Peyer's patch (tissue), 4 donors: ENCODE measurements around the gene DUOXA1.

Experiments used
- POLR2A ChIP-seq, 2 donors: fragments of 450-650 bp; IDR thresholded peaks; one replicate each; pipeline ENCODE4 v1.5.1; 2017; ENCODE audit warnings: antibody characterized with exemption in 2 of 2, mild to moderate bottlenecking in 2 of 2, moderate library complexity in 2 of 2
- TF ChIP-seq, protein P1 (sequence below), 6 experiments: fragments of 450-650 bp in 4 of 6; fragments of 200-600 bp in 2 of 6; sonication (generic) in 1 of 6; IDR thresholded peaks; one replicate each; pipeline ENCODE4 v1.5.1; 2017 to 2019; ENCODE audit warnings: antibody characterized with exemption in 6 of 6, mild to moderate bottlenecking in 3 of 6, moderate library complexity in 1 of 6

DNA sequence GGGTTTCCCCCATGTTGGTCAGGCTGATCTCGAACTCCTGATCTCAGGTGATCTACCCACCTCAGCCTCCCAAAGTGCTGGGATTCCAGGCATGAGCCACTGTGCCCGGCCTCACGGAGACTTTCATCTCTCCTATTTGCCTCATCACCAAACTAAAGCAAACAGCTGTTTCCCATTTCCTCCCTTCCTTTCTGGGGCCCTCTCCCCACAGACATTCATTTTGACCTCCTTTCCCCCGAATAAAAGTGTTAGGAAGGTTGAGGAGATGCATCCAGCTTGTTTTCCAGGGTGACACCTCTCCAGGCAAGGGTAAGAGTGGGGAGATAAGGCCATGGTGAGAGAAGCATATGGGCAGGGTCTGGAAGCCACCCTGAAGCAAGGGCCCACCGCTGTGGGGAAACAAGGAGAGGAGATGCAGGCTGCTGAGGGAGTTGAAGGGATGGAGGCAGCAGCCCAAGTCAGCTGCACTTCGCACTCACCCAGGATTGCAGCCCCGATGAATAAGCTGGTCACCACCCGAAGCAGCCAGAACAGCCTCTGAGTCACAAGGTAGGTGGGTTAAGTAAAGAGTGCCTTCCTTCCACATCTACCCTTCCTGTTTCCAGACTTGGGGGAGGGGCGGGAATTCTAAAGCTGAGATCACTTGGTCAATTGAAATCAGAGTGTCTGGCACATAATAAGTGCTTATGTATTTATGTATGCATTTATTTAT lies 7.8 kb downstream of the DUOXA1 start:
- TF ChIP-seq, protein P1, sequence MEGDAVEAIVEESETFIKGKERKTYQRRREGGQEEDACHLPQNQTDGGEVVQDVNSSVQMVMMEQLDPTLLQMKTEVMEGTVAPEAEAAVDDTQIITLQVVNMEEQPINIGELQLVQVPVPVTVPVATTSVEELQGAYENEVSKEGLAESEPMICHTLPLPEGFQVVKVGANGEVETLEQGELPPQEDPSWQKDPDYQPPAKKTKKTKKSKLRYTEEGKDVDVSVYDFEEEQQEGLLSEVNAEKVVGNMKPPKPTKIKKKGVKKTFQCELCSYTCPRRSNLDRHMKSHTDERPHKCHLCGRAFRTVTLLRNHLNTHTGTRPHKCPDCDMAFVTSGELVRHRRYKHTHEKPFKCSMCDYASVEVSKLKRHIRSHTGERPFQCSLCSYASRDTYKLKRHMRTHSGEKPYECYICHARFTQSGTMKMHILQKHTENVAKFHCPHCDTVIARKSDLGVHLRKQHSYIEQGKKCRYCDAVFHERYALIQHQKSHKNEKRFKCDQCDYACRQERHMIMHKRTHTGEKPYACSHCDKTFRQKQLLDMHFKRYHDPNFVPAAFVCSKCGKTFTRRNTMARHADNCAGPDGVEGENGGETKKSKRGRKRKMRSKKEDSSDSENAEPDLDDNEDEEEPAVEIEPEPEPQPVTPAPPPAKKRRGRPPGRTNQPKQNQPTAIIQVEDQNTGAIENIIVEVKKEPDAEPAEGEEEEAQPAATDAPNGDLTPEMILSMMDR (IDR thresholded peaks at IDR 0.05): no peak
- no peak for TF ChIP-seq POLR2A (IDR thresholded peaks at IDR 0.05)
